ENCODE measurements around the gene OR2B6.

OR2B6 gene

DNA sequence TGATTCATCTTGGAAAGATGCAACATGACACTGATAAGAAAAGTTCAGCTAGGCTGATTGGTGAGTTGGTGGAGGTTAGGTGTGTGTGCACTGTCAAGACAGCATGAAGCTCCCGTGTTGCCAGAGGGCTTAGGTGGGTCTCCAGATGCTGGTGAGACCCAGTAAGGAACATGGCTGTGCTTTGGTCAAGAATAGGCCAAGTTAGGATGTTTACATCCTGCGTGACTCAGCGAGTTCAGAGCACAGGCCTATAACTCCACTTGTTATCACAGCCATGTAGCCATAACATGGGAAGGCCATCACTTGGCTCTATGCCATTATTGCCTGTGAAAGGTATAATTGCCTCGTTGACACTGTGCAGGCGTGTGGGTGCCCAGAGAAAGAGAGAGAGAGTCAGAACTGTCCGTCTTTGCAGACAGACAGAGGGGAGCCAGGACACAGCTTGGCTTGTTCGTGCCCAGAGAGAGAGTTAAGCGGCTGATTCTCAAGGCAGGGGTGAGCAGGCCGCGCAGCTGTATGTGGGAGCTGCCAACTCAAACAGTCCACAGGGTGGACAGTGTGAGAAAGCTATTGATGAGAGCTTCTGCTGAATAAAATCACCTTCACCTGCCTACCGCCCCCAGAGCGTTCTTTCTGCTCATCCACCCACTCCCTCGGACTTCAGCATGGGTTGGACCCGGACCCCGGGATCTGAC, 43.5 kb downstream of the OR2B6 start:
- no peak for DNase-seq (ENCODE audit: low read depth in 3 of 3)

DNA sequence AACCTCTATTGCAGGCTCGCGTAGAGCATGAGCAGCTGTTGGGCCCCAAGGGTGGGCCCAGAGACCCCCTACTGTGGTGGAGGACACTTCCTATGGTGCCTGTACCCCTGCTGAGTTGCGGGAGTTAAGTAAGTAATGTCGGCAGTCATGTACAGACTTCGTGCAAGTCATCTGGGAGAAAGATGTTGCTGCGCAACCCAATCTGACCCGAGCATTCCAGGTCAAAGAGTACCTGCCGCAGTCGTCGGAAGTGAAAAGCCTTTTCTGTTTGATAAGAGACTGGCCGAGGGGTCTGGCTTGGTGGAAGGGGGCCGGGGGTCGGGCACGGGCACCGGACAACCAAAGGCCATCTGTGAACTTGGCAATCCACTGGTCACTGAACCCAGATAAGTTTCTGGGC, 44.3 kb downstream of the OR2B6 start:
- no peak for DNase-seq (ENCODE audit: low read depth in 3 of 3)

DNA sequence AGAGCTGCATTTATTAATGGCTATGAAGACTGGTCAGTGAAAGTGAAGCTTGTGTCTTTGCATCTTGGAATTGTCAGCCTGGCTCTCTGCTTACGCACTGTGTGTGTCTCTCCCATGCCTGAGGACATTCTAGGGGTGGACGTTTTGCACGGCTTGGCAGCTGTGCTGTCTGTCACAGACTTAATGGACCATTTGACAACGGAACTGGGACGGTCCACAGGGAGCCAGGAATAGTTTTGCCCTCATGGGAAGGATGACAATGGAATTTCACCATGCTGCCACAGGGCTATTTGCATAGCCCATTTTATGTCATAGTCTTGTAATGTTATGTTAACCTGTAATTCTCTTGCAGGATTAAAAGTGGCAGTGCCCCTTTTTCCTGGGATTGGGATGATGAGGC, 44.7 kb downstream of the OR2B6 start:
- DNase-seq (ENCODE audit: low read depth in 3 of 3): no peak

DNA sequence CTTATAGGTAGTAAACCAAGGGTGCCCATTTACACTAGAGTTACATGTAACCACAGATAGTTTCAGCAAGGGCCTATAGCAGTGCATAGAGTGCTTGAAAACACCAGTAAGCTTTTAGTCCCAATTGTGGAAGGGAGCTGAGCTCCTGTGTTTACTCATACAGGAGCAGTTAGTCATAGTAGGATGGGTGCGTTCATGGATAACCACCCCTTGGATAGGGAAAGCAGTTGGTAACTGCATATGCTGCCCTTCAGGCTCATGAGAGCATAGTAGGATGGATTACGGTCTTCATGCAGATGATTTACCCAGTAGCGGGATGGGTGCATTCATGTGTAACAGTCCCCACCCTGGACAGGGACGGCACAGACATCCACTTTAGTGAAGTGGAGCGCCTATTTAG, 45.1 kb downstream of the OR2B6 start:
- DNase-seq (ENCODE audit: low read depth in 3 of 3): no peak

DNA sequence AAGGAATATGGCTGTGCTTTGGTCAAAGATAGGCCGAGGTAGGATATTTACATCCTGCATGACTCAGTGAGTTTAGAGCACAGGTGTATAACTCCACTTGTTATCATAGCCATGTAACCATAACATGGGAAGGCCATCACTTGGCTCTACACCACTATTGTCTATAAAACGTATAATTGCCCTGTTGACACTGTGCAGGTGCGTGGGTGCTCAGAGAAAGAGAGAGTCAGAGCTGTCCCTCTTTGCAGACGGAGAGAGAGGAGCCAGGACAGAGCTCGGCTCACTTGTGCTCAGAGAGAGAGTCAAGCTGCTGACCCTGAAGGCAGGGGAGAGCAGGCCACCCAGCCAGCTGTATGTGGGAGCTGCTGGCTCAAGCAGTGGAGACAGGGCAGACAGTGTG, 46.0 kb downstream of the OR2B6 start:
- no peak for DNase-seq (ENCODE audit: low read depth in 3 of 3)

DNA sequence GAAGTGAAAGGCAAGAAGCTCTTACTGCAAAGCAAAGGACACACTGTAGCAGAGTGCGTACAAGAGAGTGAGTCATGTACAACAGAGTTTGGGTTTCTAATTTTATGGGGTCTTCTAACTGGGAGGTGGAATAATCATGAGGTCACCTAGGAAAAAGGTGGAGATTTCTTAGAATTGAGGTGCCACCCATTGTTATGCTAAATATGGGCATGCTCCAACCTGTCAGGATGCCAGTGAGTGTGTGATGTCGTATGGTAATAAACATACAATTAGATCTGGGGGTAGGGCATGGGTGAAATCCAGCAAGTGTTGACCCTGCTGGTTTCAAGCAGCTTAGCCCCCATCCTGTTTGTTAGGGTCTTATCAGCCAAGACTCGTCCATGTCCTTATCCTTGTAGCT, 46.6 kb downstream of the OR2B6 start:
- no peak for DNase-seq (ENCODE audit: low read depth in 3 of 3)

DNA sequence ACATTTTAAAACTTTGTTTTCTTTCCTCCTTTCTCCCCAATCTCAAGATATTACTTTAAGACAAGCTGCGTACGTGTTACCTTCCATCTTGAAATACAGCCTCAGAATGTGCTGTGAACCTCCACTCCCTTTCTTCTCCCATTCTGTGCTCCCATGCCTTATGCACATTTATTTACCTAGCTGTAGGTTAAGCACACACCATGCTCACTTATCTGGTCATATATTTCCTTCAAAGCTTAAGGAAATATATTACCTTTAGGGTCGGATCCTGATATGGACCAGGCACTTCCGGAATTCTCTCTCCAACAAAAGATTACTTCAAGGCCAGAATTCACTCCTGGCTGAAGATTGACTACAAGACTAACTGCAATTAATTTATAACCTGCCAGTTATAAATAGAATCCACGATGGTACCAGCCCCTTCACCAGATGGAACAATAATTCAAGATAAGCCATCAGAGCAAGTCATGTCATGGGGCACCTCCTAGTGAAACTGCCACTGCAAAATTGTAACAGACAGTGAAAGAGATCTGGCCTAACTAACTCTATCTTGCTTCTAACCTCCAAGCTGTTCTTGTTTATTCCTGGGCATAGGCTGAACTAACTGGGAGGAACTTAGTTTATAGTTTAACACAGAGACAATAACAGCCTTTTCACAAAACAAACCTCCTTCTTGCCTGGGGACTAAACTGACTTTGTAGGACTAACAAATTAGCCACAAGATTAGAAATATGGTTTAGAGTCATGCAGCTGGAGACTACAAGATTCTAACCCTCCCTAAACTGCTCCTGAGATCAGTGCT, 47.5 kb downstream of the OR2B6 start:
- DNase-seq (ENCODE audit: low read depth in 3 of 3): no peak

DNA sequence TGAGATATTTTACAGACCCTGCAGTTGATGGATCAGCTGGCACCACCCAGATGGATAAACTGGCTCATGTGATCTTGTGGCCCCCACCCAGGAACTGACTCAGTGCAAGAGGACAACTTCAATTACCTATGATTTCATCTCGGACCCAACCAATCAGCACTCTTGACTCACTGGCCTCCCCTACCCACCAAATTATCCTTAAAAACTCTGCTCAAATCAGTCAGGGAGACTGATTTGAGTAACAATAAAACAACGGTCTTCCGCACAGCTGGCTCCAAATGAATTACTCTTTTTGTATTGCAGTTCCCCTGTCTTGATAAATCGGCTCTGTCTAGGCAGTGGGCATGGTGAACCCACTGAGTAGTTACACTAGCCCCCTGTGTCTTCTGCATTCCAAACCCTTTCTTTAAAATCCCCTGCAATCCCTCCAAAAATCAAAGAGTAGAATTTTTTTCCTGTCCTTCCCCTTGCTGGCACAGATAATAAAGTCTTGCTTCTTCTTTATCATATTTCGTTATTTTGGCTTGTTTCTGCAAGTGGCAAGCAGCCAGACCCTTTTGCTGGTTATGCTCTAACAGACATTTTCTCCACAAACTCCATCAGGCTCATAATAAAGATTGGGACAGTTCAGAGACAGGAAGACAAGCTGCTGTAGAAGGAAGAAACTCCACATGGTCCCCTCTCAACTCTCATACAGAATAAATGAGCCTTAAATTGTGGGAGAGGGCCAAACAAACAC, 48.3 kb downstream of the OR2B6 start:
- no peak for DNase-seq (ENCODE audit: low read depth in 3 of 3)

DNA sequence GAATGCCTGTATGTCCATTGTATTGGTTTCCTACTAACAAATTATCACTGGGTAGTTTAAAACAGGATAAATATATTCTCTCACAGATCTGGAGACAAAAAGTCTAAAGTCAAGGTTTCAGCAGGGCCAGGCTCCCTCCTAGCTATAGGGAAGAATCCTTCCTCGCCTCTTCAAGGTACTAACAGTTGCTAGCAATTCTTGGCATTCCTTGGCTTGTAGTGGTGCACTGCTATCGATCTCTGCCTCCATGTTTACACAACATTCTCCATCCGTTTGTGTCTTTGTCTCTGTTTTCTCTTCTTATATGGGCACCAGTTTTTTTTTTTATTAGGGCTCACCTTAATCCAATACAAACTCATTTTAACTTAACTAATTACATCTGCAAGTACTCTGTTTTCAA, 48.9 kb downstream of the OR2B6 start:
- no peak for DNase-seq (ENCODE audit: low read depth in 3 of 3)
